Measurements from ENCODE around the gene SLC22A23.

The SLC22A23 gene

DNA sequence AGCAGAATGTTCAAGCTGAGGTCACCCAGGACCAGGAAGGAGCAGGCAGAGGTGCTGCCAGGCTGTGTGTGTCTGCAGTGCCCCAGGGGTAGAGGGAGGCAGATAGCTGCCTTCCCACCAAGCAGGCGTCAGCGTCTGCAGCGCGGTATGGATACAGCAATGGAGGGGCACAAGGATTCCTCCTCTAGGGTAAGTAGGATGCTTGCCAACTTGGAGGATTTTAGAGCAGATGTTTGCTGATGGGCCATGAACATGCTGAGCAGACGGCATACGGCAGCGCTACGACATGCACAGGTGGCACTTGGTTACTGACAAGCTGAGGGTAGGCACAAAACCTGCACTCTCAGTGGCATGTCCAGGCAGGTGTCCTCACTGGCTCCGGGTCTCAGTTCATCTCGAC lies 150.0 kb downstream of the SLC22A23 start:
- H3K27ac ChIP-seq (ENCODE audit: low read depth in 2 of 2, low read length in 2 of 2): no peak overlapping the region
- H3K9ac ChIP-seq (ENCODE audit: low read depth in 1 of 2, low read length in 2 of 2): no peak overlapping the region
- no peaks in the 10 kb centered on the region for H3K9me3 ChIP-seq (ENCODE audit: control insufficient read depth in 2 of 2, low read length in 2 of 2)
- H3K36me3 ChIP-seq (ENCODE audit: control insufficient read depth in 2 of 2, insufficient read depth in 2 of 2, low read length in 2 of 2): peaks cover 12 to 27% of the 10 kb centered on the region in 2 donors
- H3K27me3 ChIP-seq (ENCODE audit: control insufficient read depth in 2 of 2, insufficient read depth in 2 of 2, low read length in 2 of 2): no peaks in the 10 kb centered on the region
- peaks cover 0 to 6% of the 10 kb centered on the region in 2 donors for H3K4me1 ChIP-seq (ENCODE audit: control insufficient read depth in 2 of 2, insufficient read depth in 2 of 2, low read length in 2 of 2)
- no peak overlapping the region for H3K4me3 ChIP-seq (ENCODE audit: low read length in 2 of 2)

DNA sequence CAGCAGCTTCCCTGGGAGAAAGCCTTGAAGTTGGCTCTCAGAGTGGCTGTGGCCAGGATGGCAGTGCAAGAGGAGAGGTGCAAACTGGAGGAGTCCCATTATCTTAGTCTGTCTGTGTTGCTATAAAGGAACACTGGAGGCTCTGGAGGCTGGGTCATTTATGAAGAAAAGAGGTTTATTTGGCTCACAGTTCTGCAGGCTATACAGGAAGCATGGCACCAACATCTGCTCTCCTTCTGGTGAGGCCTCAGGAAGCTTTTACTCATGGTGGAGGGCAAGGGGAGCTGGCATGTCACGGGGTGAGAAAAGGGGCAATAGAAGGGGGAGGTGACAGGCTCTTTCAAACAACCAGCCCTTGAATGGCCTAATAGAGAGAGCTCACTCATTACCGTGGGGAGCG lies 151.0 kb downstream of the SLC22A23 start:
- Histone ChIP-seq H3K9me3 (ENCODE audit: control insufficient read depth in 2 of 2, low read length in 2 of 2) (no peaks in the 10 kb centered on the region), H3K36me3 (ENCODE audit: control insufficient read depth in 2 of 2, insufficient read depth in 2 of 2, low read length in 2 of 2) (peaks cover 12 to 27% of the 10 kb centered on the region in 2 donors), H3K4me3 (ENCODE audit: low read length in 2 of 2) (no peak overlapping the region), H3K27ac (ENCODE audit: low read depth in 2 of 2, low read length in 2 of 2) (no peak overlapping the region), H3K4me1 (ENCODE audit: control insufficient read depth in 2 of 2, insufficient read depth in 2 of 2, low read length in 2 of 2) (peaks cover 0 to 2% of the 10 kb centered on the region in 2 donors), H3K9ac (ENCODE audit: low read depth in 1 of 2, low read length in 2 of 2) (no peak overlapping the region), H3K27me3 (ENCODE audit: control insufficient read depth in 2 of 2, insufficient read depth in 2 of 2, low read length in 2 of 2) (no peaks in the 10 kb centered on the region)

DNA sequence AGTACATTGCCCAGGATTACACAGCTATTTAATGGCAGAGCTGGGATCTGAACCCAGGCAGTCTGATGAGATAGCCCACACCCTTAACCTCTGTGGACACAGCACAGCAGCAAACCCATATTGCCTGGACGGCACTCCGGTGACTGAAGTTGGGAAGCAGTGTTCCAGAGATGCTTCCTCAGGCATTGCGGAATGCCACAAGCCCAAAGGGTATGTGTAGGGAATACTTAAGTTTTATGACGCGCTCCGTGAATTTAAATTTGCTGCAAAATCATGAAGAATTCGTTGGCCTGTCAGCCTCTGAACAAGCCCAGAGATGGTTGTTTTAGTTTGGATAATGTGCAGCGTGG lies 151.7 kb downstream of the SLC22A23 start:
- no peaks in the 10 kb centered on the region for H3K27me3 ChIP-seq (ENCODE audit: control insufficient read depth in 2 of 2, insufficient read depth in 2 of 2, low read length in 2 of 2)
- H3K27ac ChIP-seq (ENCODE audit: low read depth in 2 of 2, low read length in 2 of 2): no peak overlapping the region
- peaks cover 14 to 27% of the 10 kb centered on the region in 2 donors for H3K36me3 ChIP-seq (ENCODE audit: control insufficient read depth in 2 of 2, insufficient read depth in 2 of 2, low read length in 2 of 2)
- no peaks in the 10 kb centered on the region for H3K4me1 ChIP-seq (ENCODE audit: control insufficient read depth in 2 of 2, insufficient read depth in 2 of 2, low read length in 2 of 2)
- H3K4me3 ChIP-seq (ENCODE audit: low read length in 2 of 2): no peak overlapping the region
- H3K9me3 ChIP-seq (ENCODE audit: control insufficient read depth in 2 of 2, low read length in 2 of 2): no peaks in the 10 kb centered on the region
- H3K9ac ChIP-seq (ENCODE audit: low read depth in 1 of 2, low read length in 2 of 2): no peak overlapping the region

DNA sequence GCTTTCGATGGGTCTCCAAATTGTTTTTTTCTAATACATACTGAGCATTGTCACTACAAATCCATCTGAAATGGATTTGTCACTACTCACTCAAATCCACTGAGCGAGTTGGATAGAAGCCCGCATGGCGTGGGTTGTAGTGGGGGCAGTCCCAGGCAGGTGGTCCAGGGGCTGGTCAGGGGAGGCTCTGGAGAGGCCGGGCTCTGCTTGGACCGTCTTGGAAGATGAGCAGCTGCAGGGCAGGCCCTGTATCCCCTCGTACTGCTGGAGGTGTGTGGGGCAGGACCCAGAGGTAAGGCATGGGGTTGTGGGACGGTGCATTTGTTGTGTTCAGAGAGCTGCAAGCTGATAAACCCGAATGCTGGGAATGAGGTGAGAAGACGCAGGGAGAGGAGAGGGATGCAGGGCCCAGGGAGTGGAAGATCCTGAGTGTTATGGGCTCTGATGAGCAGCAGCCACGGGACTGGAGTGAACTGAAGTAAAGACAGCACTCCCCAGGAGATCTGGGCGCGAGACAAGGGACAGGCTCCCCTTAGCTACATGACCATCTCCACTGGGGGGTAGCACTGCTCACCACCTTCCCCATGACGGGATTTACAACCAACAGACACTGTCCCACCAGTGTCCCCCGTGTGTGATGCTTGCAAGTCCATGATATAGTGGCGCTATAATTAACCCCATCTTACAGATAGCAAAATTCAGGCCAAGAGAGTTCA lies 152.2 kb downstream of the SLC22A23 start:
- Histone ChIP-seq H3K36me3 (ENCODE audit: control insufficient read depth in 2 of 2, insufficient read depth in 2 of 2, low read length in 2 of 2) (peaks cover 14 to 27% of the 10 kb centered on the region in 2 donors), H3K9me3 (ENCODE audit: control insufficient read depth in 2 of 2, low read length in 2 of 2) (no peaks in the 10 kb centered on the region), H3K9ac (ENCODE audit: low read depth in 1 of 2, low read length in 2 of 2) (no peak overlapping the region), H3K4me1 (ENCODE audit: control insufficient read depth in 2 of 2, insufficient read depth in 2 of 2, low read length in 2 of 2) (no peaks in the 10 kb centered on the region), H3K27ac (ENCODE audit: low read depth in 2 of 2, low read length in 2 of 2) (no peak overlapping the region), H3K27me3 (ENCODE audit: control insufficient read depth in 2 of 2, insufficient read depth in 2 of 2, low read length in 2 of 2) (no peaks in the 10 kb centered on the region), H3K4me3 (ENCODE audit: low read length in 2 of 2) (no peak overlapping the region)

DNA sequence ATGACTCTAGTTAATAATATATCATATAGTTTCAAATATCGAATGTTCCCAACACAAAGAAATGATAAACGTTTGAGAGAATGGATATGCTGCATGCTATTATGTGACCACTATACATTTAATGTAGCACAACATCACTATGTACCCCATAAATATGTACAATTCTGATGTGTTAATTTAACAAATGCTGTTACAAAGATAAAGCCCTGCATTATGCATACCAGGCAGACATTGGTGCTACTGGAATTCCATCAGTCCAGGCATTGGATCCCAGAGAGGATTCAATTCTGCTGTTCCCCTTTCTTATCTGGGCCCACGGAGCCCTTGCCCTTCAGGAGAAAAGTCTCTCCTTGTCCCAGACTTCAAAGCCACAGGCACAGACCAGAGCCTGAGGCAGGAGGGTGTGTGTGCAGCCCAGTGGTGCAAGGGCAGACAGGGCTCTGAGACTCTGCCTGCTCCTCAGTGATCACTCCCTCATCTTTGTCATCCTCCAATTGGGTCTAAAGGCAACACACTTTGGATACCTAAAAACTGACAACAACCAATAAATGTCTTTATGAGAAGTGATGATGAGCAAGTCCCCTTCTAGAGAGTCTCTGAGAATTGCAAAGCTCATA lies 152.9 kb downstream of the SLC22A23 start:
- Histone ChIP-seq H3K9me3 (ENCODE audit: control insufficient read depth in 2 of 2, low read length in 2 of 2) (no peaks in the 10 kb centered on the region), H3K27ac (ENCODE audit: low read depth in 2 of 2, low read length in 2 of 2) (no peak overlapping the region), H3K4me3 (ENCODE audit: low read length in 2 of 2) (no peak overlapping the region), H3K36me3 (ENCODE audit: control insufficient read depth in 2 of 2, insufficient read depth in 2 of 2, low read length in 2 of 2) (peaks cover 14 to 27% of the 10 kb centered on the region in 2 donors), H3K27me3 (ENCODE audit: control insufficient read depth in 2 of 2, insufficient read depth in 2 of 2, low read length in 2 of 2) (no peaks in the 10 kb centered on the region), H3K9ac (ENCODE audit: low read depth in 1 of 2, low read length in 2 of 2) (no peak overlapping the region), H3K4me1 (ENCODE audit: control insufficient read depth in 2 of 2, insufficient read depth in 2 of 2, low read length in 2 of 2) (no peaks in the 10 kb centered on the region)

DNA sequence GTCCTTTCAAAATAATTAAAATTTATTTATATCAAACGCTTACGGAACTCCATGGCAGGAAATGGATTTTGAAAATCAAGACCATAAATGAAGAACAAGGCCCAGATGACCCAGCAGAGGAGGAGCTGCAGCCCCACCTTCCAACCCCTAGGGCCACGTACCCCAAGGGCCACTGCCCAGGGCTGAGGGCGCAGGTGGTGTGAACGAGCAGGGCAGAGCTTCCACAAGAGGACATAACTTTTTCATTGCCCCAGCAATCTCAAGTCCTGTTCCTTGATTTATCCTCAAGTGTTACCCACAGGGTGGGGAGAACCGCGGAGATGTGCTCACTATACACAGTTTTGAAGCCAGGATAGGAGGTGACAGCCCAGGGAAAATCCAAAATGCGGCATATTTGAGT lies 155.3 kb downstream of the SLC22A23 start:
- Histone ChIP-seq H3K9ac (ENCODE audit: low read depth in 1 of 2, low read length in 2 of 2) (no peak overlapping the region), H3K4me3 (ENCODE audit: low read length in 2 of 2) (no peak overlapping the region), H3K27ac (ENCODE audit: low read depth in 2 of 2, low read length in 2 of 2) (no peak overlapping the region), H3K4me1 (ENCODE audit: control insufficient read depth in 2 of 2, insufficient read depth in 2 of 2, low read length in 2 of 2) (no peaks in the 10 kb centered on the region), H3K27me3 (ENCODE audit: control insufficient read depth in 2 of 2, insufficient read depth in 2 of 2, low read length in 2 of 2) (no peaks in the 10 kb centered on the region), H3K9me3 (ENCODE audit: control insufficient read depth in 2 of 2, low read length in 2 of 2) (no peaks in the 10 kb centered on the region), H3K36me3 (ENCODE audit: control insufficient read depth in 2 of 2, insufficient read depth in 2 of 2, low read length in 2 of 2) (peaks cover 22 to 25% of the 10 kb centered on the region in 2 donors)

DNA sequence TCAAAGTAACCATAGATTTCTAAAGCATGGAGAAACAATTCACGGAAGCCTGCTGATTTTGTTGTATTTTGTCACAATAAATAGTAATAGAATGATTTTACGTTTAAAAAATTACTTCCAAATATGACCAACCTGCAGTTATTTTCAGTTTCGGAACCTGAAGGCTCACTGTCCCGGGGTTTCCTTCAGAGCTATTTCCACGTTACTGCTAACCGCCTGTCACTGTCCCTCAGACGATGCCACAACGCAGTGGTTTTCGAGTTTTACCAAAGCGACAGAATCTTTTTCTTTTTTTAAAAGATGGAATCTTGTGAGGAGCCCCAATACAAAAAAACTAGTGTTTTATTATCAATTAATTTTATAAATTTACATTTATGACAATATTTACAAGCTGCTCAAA lies 157.6 kb downstream of the SLC22A23 start:
- H3K36me3 ChIP-seq (ENCODE audit: control insufficient read depth in 2 of 2, insufficient read depth in 2 of 2, low read length in 2 of 2): peaks cover 25 to 33% of the 10 kb centered on the region in 2 donors
- no peak overlapping the region for H3K27ac ChIP-seq (ENCODE audit: low read depth in 2 of 2, low read length in 2 of 2)
- H3K9me3 ChIP-seq (ENCODE audit: control insufficient read depth in 2 of 2, low read length in 2 of 2): no peaks in the 10 kb centered on the region
- no peak overlapping the region for H3K4me3 ChIP-seq (ENCODE audit: low read length in 2 of 2)
- no peak overlapping the region for H3K9ac ChIP-seq (ENCODE audit: low read depth in 1 of 2, low read length in 2 of 2)
- no peaks in the 10 kb centered on the region for H3K27me3 ChIP-seq (ENCODE audit: control insufficient read depth in 2 of 2, insufficient read depth in 2 of 2, low read length in 2 of 2)
- no peaks in the 10 kb centered on the region for H3K4me1 ChIP-seq (ENCODE audit: control insufficient read depth in 2 of 2, insufficient read depth in 2 of 2, low read length in 2 of 2)

DNA sequence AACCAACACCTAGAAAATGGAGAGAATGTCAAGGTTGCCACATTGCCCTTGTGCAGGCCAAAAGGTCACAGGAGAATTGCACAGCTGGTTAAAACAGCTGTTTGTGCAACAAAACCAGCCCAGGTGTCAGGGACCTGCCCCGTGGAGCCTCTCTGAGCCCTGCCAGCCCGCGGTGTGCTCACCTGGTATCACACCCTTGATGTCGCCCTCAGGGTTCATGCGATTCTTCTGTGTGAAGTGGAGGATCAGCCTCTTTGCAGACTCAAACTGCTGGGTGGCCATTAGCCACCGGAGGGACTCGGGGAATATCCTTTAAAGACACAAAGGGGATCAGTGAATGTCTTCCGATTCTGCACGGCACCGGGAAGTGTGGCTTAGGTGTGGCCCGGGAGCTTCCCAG lies 158.9 kb downstream of the SLC22A23 start:
- no peak overlapping the region for H3K4me3 ChIP-seq (ENCODE audit: low read length in 2 of 2)
- peaks cover 26 to 44% of the 10 kb centered on the region in 2 donors for H3K36me3 ChIP-seq (ENCODE audit: control insufficient read depth in 2 of 2, insufficient read depth in 2 of 2, low read length in 2 of 2)
- no peaks in the 10 kb centered on the region for H3K9me3 ChIP-seq (ENCODE audit: control insufficient read depth in 2 of 2, low read length in 2 of 2)
- no peak overlapping the region for H3K27ac ChIP-seq (ENCODE audit: low read depth in 2 of 2, low read length in 2 of 2)
- no peak overlapping the region for H3K9ac ChIP-seq (ENCODE audit: low read depth in 1 of 2, low read length in 2 of 2)
- no peaks in the 10 kb centered on the region for H3K27me3 ChIP-seq (ENCODE audit: control insufficient read depth in 2 of 2, insufficient read depth in 2 of 2, low read length in 2 of 2)
- H3K4me1 ChIP-seq (ENCODE audit: control insufficient read depth in 2 of 2, insufficient read depth in 2 of 2, low read length in 2 of 2): no peaks in the 10 kb centered on the region

DNA sequence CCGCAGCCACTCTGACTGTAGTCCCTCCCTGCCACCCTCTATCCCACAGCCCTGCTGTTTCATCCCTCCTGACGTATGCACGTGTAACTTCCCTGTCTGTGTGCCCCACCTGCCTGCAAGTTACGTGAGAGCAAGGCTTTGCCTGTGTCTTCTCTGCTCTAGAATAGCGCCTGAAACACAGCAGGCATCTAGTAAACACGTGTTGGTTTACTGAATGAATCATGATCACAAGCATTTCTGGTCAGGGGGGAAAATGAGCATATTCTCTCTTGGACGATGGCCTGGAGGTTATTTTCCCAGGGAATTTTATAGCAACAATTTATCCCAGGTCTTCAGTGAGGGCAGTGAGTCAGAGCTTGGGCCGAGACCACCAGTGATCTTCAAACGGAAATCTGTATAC lies 159.8 kb downstream of the SLC22A23 start:
- Histone ChIP-seq H3K9ac (ENCODE audit: low read depth in 1 of 2, low read length in 2 of 2) (no peak overlapping the region), H3K36me3 (ENCODE audit: control insufficient read depth in 2 of 2, insufficient read depth in 2 of 2, low read length in 2 of 2) (peaks cover 32 to 53% of the 10 kb centered on the region in 2 donors), H3K27ac (ENCODE audit: low read depth in 2 of 2, low read length in 2 of 2) (no peak overlapping the region), H3K9me3 (ENCODE audit: control insufficient read depth in 2 of 2, low read length in 2 of 2) (no peaks in the 10 kb centered on the region), H3K27me3 (ENCODE audit: control insufficient read depth in 2 of 2, insufficient read depth in 2 of 2, low read length in 2 of 2) (no peaks in the 10 kb centered on the region), H3K4me3 (ENCODE audit: low read length in 2 of 2) (no peak overlapping the region), H3K4me1 (ENCODE audit: control insufficient read depth in 2 of 2, insufficient read depth in 2 of 2, low read length in 2 of 2) (no peaks in the 10 kb centered on the region)

DNA sequence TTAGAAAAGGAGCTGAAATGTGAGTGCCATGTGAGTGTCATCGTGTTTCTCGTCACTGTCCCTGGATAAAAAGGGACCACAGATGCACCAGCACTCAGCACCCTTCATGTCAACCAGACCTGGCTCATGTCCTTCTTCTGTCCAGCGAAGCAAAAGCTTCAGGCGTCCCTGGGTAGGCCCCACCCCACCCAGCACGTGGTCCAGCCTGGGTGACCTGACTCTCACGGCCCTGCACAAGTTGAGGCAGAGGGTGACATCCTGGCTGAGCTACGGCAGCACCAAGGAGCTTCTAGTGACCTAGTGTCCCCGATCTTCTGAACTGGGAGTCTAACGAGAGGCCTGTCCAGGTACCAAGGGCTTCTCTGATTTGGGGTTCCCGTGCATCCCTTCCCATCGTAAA lies 160.3 kb downstream of the SLC22A23 start:
- Histone ChIP-seq H3K4me3 (ENCODE audit: low read length in 2 of 2) (no peak overlapping the region), H3K36me3 (ENCODE audit: control insufficient read depth in 2 of 2, insufficient read depth in 2 of 2, low read length in 2 of 2) (peaks cover 34 to 54% of the 10 kb centered on the region in 2 donors), H3K9me3 (ENCODE audit: control insufficient read depth in 2 of 2, low read length in 2 of 2) (no peaks in the 10 kb centered on the region), H3K27me3 (ENCODE audit: control insufficient read depth in 2 of 2, insufficient read depth in 2 of 2, low read length in 2 of 2) (no peaks in the 10 kb centered on the region), H3K27ac (ENCODE audit: low read depth in 2 of 2, low read length in 2 of 2) (no peak overlapping the region), H3K9ac (ENCODE audit: low read depth in 1 of 2, low read length in 2 of 2) (no peak overlapping the region), H3K4me1 (ENCODE audit: control insufficient read depth in 2 of 2, insufficient read depth in 2 of 2, low read length in 2 of 2) (no peaks in the 10 kb centered on the region)

Measured in mucosa of rectum (tissue), 2 donors.